Activated CD4-positive, alpha-beta T cell treated with anti-CD3 and anti-CD28 coated beads, Interleukin-2, amount 50 U/mL, for 4 hours (primary cell): ENCODE results near the gene PALLD.

Source experiments
- DNase-seq, 2 experiments: peaks; one replicate each; pipeline ENCODE4 v3.0.0-alpha.2; 2020

Gene PALLD

GRCh38 chr4:168528131-168528949 is 31.5 kb downstream of the PALLD start:
- DNase-seq, result no peak

GRCh38 chr4:168529257-168529656 is 32.4 kb downstream of the PALLD start:
- DNase-seq, result no peak

GRCh38 chr4:168531305-168531704 is 34.5 kb downstream of the PALLD start:
- DNase-seq, result no peak

- DNase-seq, result no peak
Measured at GRCh38 chr4:168534535-168534934, 37.7 kb downstream of the PALLD start.

- DNase-seq, result no peak
Measured at GRCh38 chr4:168535689-168536088, 38.8 kb downstream of the PALLD start.

GRCh38 chr4:168536448-168536847 is 39.6 kb downstream of the PALLD start:
- no peak for DNase-seq

- DNase-seq, result no peak
Measured at GRCh38 chr4:168537086-168537485, 40.2 kb downstream of the PALLD start.

- no peak for DNase-seq
Measured at GRCh38 chr4:168537571-168537970, 40.7 kb downstream of the PALLD start.

GRCh38 chr4:168538632-168539031 is 41.8 kb downstream of the PALLD start:
- no peak for DNase-seq

- no peak for DNase-seq
Measured at GRCh38 chr4:168540086-168540485, 43.2 kb downstream of the PALLD start.

- DNase-seq, result no peak
Measured at GRCh38 chr4:168540503-168541265, 43.8 kb downstream of the PALLD start.

GRCh38 chr4:168541266-168541953 is 44.6 kb downstream of the PALLD start:
- no peak for DNase-seq

GRCh38 chr4:168549143-168549542 is 52.3 kb downstream of the PALLD start:
- no peak for DNase-seq

GRCh38 chr4:168550064-168550766 is 53.4 kb downstream of the PALLD start:
- DNase-seq, result no peak

- DNase-seq, result no peak
Measured at GRCh38 chr4:168551211-168551610, 54.4 kb downstream of the PALLD start.

GRCh38 chr4:168551945-168552695 is 55.3 kb downstream of the PALLD start:
- DNase-seq, result no peak

GRCh38 chr4:168553714-168554370 is 57.0 kb downstream of the PALLD start:
- DNase-seq, result no peak

- no peak for DNase-seq
Measured at GRCh38 chr4:168555437-168555836, 58.6 kb downstream of the PALLD start.

- DNase-seq, result no peak
Measured at GRCh38 chr4:168557658-168558057, 60.8 kb downstream of the PALLD start.

GRCh38 chr4:168558599-168558998 is 61.7 kb downstream of the PALLD start:
- no peak for DNase-seq
